ENCODE data around the gene ADIRF.
"Not testable (repeated sequence)": the region's sequence is repeated elsewhere in the genome, so short reads cannot be mapped to it uniquely, and the experiment has no call there.

The ADIRF gene

GRCh38 chr10:86968271-86968993 lies at the start of gene ADIRF:
Gene ADIRF, plus strand, starts transcription at chr10:86968482. Its CDS starts 63 bp downstream, at chr10:86968545.
- TF ChIP-seq CTCF (IDR thresholded peaks at IDR 0.05; ENCODE audit: borderline replicate concordance, insufficient read depth, low read depth, low read length) = no peak
- H3K4me3 ChIP-seq (ENCODE audit: low read depth, low read length) = no peak within 1 kb of the TSS

DNA sequence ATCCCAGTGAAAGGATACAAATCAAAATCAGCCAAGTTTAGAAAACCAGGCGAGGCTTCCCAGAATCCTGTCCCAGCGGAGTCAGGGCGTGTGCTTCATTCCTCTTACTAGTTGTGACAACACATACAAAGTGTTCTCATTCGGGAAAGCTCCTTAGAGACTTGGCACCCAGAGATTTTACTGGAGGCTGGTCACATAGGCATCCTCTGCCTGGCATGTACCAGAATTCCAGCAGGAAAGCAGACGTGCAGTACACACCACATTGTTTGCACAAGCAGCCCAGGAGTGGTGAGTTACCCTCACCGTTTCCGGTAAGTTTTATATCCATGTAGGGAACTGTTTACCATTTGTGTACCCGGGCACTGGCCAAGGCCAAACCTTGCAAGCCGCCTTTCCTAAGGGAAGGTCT lies 45.7 kb upstream of the ADIRF start:
- no peak for TF ChIP-seq CTCF (IDR thresholded peaks at IDR 0.05; ENCODE audit: borderline replicate concordance, insufficient read depth, low read depth, low read length)
- no peak overlapping the region for H3K4me3 ChIP-seq (ENCODE audit: low read depth, low read length)

GRCh38 chr10:86929468-86930380 lies 38.6 kb upstream of the ADIRF start:
- no peak for TF ChIP-seq CTCF (IDR thresholded peaks at IDR 0.05; ENCODE audit: borderline replicate concordance, insufficient read depth, low read depth, low read length)
- H3K4me3 ChIP-seq (ENCODE audit: low read depth, low read length) = no peak overlapping the region

GRCh38 chr10:86931872-86932271 lies 36.4 kb upstream of the ADIRF start:
- TF ChIP-seq CTCF (IDR thresholded peaks at IDR 0.05; ENCODE audit: borderline replicate concordance, insufficient read depth, low read depth, low read length) = no peak
- no peak overlapping the region for H3K4me3 ChIP-seq (ENCODE audit: low read depth, low read length)

DNA sequence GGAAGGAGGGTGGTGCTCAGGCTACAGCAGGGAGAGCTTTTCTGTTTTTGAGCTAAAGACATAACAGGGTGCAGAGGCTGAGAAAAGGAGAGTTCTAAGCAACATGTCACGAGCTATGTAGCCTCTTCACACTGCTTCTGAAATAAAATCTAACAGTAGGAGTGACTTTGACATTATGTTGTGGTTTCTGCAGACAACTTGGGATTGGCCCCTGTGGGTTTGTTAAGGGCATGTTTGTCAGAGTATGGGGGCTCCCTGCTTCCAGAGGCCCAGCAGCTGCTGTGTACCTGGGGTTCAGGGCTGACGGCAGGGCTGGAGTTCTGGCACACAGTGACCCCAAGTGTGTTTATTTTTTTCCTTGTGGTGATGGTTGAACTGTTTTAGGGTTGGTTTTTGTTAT lies 35.6 kb upstream of the ADIRF start:
- TF ChIP-seq CTCF (IDR thresholded peaks at IDR 0.05; ENCODE audit: borderline replicate concordance, insufficient read depth, low read depth, low read length) = no peak
- H3K4me3 ChIP-seq (ENCODE audit: low read depth, low read length) = no peak overlapping the region

GRCh38 chr10:86934162-86934711 lies 34.0 kb upstream of the ADIRF start:
- not testable (repeated sequence) for H3K4me3 ChIP-seq (ENCODE audit: low read depth, low read length)

GRCh38 chr10:86936661-86937501 lies 31.4 kb upstream of the ADIRF start:
- no peak for TF ChIP-seq CTCF (IDR thresholded peaks at IDR 0.05; ENCODE audit: borderline replicate concordance, insufficient read depth, low read depth, low read length)
- H3K4me3 ChIP-seq (ENCODE audit: low read depth, low read length) = no peak overlapping the region
